Keratinocyte (primary cell): ENCODE measurements around the gene FOXA1. TPM values are rescaled to one million over a fixed set of nuclear protein-coding genes. Genes with fewer than 3 reads are reported as not detected.

Source experiments
- DNase-seq: peaks from one replicate; pipeline ENCODE4 v3.0.0-alpha.2; 2011; ENCODE audit warnings: low read depth, missing footprints, low spot score
- FAIRE-seq: peaks from 2 replicates; lab custom pipeline; 2011; peaks lifted over from hg19 to GRCh38; lab: Jason Lieb, UNC
- H2AFZ ChIP-seq: 2 replicates; pipeline ENCODE4 v1.6.0; 2012; ENCODE audit warnings: low read length, control low read depth, inconsistent platforms; ENCODE audit not compliant: control insufficient read depth
- H3K27ac ChIP-seq: 2 replicates; pipeline ENCODE4 v1.5.1; 2011; ENCODE audit warnings: low read length; ENCODE audit not compliant: control insufficient read depth, insufficient read depth
- H3K27me3 ChIP-seq: 3 replicates; pipeline ENCODE4 v1.6.0; 2011; ENCODE audit warnings: low read length; ENCODE audit not compliant: control insufficient read depth, insufficient read depth; ENCODE audit errors: extremely low read depth
- H3K36me3 ChIP-seq, 2 experiments: 2 replicates in 1 of 2; 3 replicates in 1 of 2; pipeline ENCODE4 v1.5.1; 2011; ENCODE audit warnings: low read length in 2 of 2, mild to moderate bottlenecking in 1 of 2; ENCODE audit not compliant: control insufficient read depth in 2 of 2, insufficient read depth in 2 of 2; ENCODE audit errors: extremely low read depth in 1 of 2
- H3K4me1 ChIP-seq: 3 replicates; pipeline ENCODE4 v1.5.1; 2011; ENCODE audit warnings: low read length; ENCODE audit not compliant: control insufficient read depth, insufficient read depth; ENCODE audit errors: extremely low read depth
- H3K4me2 ChIP-seq: 3 replicates; pipeline ENCODE4 v1.6.0; 2011; ENCODE audit warnings: low read depth, low read length; ENCODE audit not compliant: control insufficient read depth, insufficient read depth; ENCODE audit errors: extremely low read depth
- H3K4me3 ChIP-seq, 3 experiments: fragments of 200-600 bp in 1 of 3; sonication (generic) in 1 of 3; 2 replicates in 2 of 3; 3 replicates in 1 of 3; pipeline ENCODE4 v1.5.1; 2011 to 2016; ENCODE audit warnings: low read length in 3 of 3, mild to moderate bottlenecking in 3 of 3, control low read depth in 2 of 3, inconsistent platforms in 1 of 3, low read depth in 1 of 3, mixed read lengths in 1 of 3, mixed run types in 1 of 3, moderate library complexity in 1 of 3; ENCODE audit not compliant: control insufficient read depth in 2 of 3, insufficient read depth in 2 of 3; ENCODE audit errors: extremely low read depth in 1 of 3
- H3K79me2 ChIP-seq: 2 replicates; pipeline ENCODE4 v1.6.0; 2012; ENCODE audit warnings: low read length; ENCODE audit not compliant: control insufficient read depth, insufficient read depth
- H3K9ac ChIP-seq: 3 replicates; pipeline ENCODE4 v1.6.0; 2011; ENCODE audit warnings: low read length; ENCODE audit not compliant: control insufficient read depth, insufficient read depth; ENCODE audit errors: extremely low read depth
- H3K9me1 ChIP-seq: 3 replicates; pipeline ENCODE4 v1.6.0; 2011; ENCODE audit warnings: low read length; ENCODE audit not compliant: control insufficient read depth, insufficient read depth; ENCODE audit errors: extremely low read depth
- H3K9me3 ChIP-seq: 2 replicates; pipeline ENCODE4 v1.5.1; 2012; ENCODE audit warnings: low read depth, low read length; ENCODE audit not compliant: control insufficient read depth
- H4K20me1 ChIP-seq: 3 replicates; pipeline ENCODE4 v1.6.0; 2011; ENCODE audit warnings: low read length; ENCODE audit not compliant: control insufficient read depth, insufficient read depth; ENCODE audit errors: extremely low read depth
- CTCF ChIP-seq, 3 experiments: IDR thresholded peaks in 1 of 3; conservative IDR thresholded peaks in 1 of 3; optimal IDR thresholded peaks in 1 of 3; 2 replicates in 2 of 3; 3 replicates in 1 of 3; pipeline versions ENCODE3 to v1.5.1; 2011; ENCODE audit warnings: low read length in 3 of 3, mild to moderate bottlenecking in 3 of 3, moderate library complexity in 2 of 3, control low read depth in 1 of 3, inconsistent platforms in 1 of 3; ENCODE audit not compliant: insufficient read depth in 2 of 3; ENCODE audit errors: extremely low read depth in 1 of 3
- EZH2 ChIP-seq: IDR thresholded peaks from one replicate; pipeline ENCODE4 v1.6.1; 2012; ENCODE audit warnings: inconsistent platforms, mild to moderate bottlenecking, low read length, moderate library complexity
- dilution Hi-C: fragments of 300-500 bp; cut with MboI; formaldehyde crosslinking; loops from one replicate; pipeline ENCODE4 v1.7.0; 2020; ENCODE audit warnings: low sequenced_read_pairs; ENCODE audit not compliant: extremely low pct_ligation_motif_present
- polyA plus RNA-seq, 5 experiments: library from polyadenylated mRNA; depleted of rRNA in 3 of 5; stranded (reverse) in 3 of 5; stranded (forward) in 1 of 5; unstranded in 1 of 5; fragments of >200 nt; gene quantifications; 1 replicate in 1 of 5; 2 replicates in 3 of 5; 3 replicates in 1 of 5; pipeline versions ENCODE4 v1.2.1 to v1.2.3, GENCODE V29; 2011 to 2012; ENCODE audit warnings: missing spikeins in 2 of 5, low read depth in 1 of 5, low replicate concordance in 1 of 5

Gene FOXA1
- polyA plus RNA-seq, 1 donor (not counting 4 experiments of a cell fraction or from before 2014, with no cell fraction given), result 0.85 TPM

- DNase-seq (no peak), FAIRE-seq (no peak)
- peaks cover 15% of the 10 kb centered on the region for H3K27me3 ChIP-seq
- H2AFZ ChIP-seq, result no peak overlapping the region
- H3K4me2 ChIP-seq, result no peak overlapping the region
- no peaks in the 10 kb centered on the region for H3K9me1 ChIP-seq
- no peaks in the 10 kb centered on the region for H3K79me2 ChIP-seq
- no peak overlapping the region for H3K4me3 ChIP-seq
- no peaks in the 10 kb centered on the region for H4K20me1 ChIP-seq
- H3K9me3 ChIP-seq, result peaks cover 3% of the 10 kb centered on the region
- dilution Hi-C loops, result no loop called here
- no peak for TF ChIP-seq CTCF (optimal IDR thresholded peaks at IDR 0.05 in 1 of 3, IDR thresholded peaks at IDR 0.05 in 1 of 3, conservative IDR thresholded peaks at IDR 0.05 in 1 of 3; ENCODE audit: extremely low read depth in 1 of 3, insufficient read depth in 2 of 3, low read length in 3 of 3)
- TF ChIP-seq EZH2, result no peak
- H3K36me3 ChIP-seq, result no peaks in the 10 kb centered on the region
- H3K4me1 ChIP-seq, result no peaks in the 10 kb centered on the region
- no peak overlapping the region for H3K27ac ChIP-seq
- H3K9ac ChIP-seq, result no peak overlapping the region
Measured at GRCh38 chr14:37615582-37616289, 20.7 kb upstream of the FOXA1 start.

DNA sequence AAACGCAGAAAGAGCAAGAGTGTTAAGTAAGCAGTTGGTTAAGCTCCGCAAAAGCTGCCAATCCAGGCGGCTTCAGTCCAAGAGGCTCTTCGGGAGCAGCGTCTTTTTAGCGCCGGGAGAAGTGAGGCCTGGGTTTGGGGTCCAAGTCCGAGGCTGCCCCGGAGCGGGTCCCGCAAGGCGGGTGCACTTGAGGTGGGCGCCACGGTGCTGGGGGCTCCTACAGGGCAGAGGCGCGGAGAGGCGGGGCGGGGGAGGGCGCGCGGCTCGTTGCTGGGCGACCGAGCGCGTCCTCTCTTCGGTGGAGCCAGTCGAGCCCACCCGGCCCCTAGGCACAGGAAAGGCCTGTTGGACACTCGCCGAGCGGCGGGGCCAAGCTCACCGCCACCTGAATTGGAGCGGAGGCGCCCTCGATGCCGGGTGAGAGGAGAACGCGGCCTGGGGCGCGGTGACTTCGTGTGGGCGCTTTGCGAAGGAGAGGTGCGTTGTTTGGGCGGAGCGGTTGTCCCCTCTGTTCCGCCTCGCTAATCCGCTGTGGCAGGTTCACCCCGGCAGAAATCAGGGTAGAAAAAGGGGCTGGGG is 16.0 kb upstream of the FOXA1 start:
- no peak for FAIRE-seq
- Histone ChIP-seq H3K4me1 (no peaks in the 10 kb centered on the region), H3K9ac (no peak overlapping the region), H3K4me2 (peak overlapping the region; percentile 25), H3K36me3 (no peaks in the 10 kb centered on the region), H2AFZ (peak overlapping the region; percentile 42), H3K9me1 (no peaks in the 10 kb centered on the region), H3K79me2 (no peaks in the 10 kb centered on the region), H3K27me3 (peaks cover 35% of the 10 kb centered on the region), H3K9me3 (peaks cover 2% of the 10 kb centered on the region), H3K27ac (no peak overlapping the region), H3K4me3 (peak overlapping the region in 1 of 3 experiments; percentile 40), H4K20me1 (no peaks in the 10 kb centered on the region)
- dilution Hi-C loops, result no loop called here
- TF ChIP-seq EZH2 (peak; percentile 93), CTCF (optimal IDR thresholded peaks at IDR 0.05 in 1 of 3, IDR thresholded peaks at IDR 0.05 in 1 of 3, conservative IDR thresholded peaks at IDR 0.05 in 1 of 3; ENCODE audit: extremely low read depth in 1 of 3, insufficient read depth in 2 of 3, low read length in 3 of 3) (no peak)
- DNase-seq, result no peak
